Esophagus muscularis mucosa (tissue), 4 donors: ENCODE data around the gene CIZ1. TPM values are rescaled to one million over a fixed set of nuclear protein-coding genes. Genes with fewer than 3 reads are reported as not detected.

ENCODE experiments used
- DNase-seq: peaks from one replicate; pipeline ENCODE4 v3.0.0-alpha.2; 2017; ENCODE audit errors: extremely low spot score
- H3K27ac ChIP-seq, 4 donors: fragments of 200-600 bp; sonication (generic); replicated peaks in 1 of 4; 1 replicate in 3 of 4; 2 replicates in 1 of 4; pipeline ENCODE4 v1.5.1; 2016 to 2019; ENCODE audit warnings: mild to moderate bottlenecking in 1 of 4
- H3K27me3 ChIP-seq, 4 donors: fragments of 200-600 bp; sonication (generic); one replicate each; pipeline versions ENCODE4 v1.5.1 to v1.6.0; 2016 to 2019
- H3K36me3 ChIP-seq, 4 donors: fragments of 200-600 bp; sonication (generic); one replicate each; pipeline ENCODE4 v1.5.1; 2016 to 2019
- H3K4me1 ChIP-seq, 4 donors: fragments of 200-600 bp; sonication (generic); one replicate each; pipeline ENCODE4 v1.5.1; 2016 to 2019
- H3K4me3 ChIP-seq, 4 donors: fragments of 200-600 bp; sonication (generic); 1 replicate in 2 of 4; 2 replicates in 2 of 4; pipeline ENCODE4 v1.5.1; 2016 to 2019; ENCODE audit warnings: mild to moderate bottlenecking in 4 of 4, moderate library complexity in 1 of 4
- H3K9me3 ChIP-seq, 4 donors: fragments of 200-600 bp; sonication (generic); 1 replicate in 3 of 4; 2 replicates in 1 of 4; pipeline ENCODE4 v1.5.1; 2016 to 2019
- CTCF ChIP-seq, 3 experiments: fragments of 200-600 bp in 2 of 3; fragments of 450-650 bp in 1 of 3; sonication (generic) in 2 of 3; IDR thresholded peaks; one replicate each; pipeline ENCODE4 v1.5.1; 2017 to 2019; ENCODE audit warnings: antibody characterized with exemption in 3 of 3, mild to moderate bottlenecking in 2 of 3, moderate library complexity in 1 of 3
- EP300 ChIP-seq: sonication (generic); formaldehyde crosslinking; IDR thresholded peaks from one replicate; pipeline ENCODE4 v1.6.1; 2017; ENCODE audit warnings: antibody characterized with exemption
- POLR2A ChIP-seq: fragments of 450-650 bp; IDR thresholded peaks from one replicate; pipeline ENCODE4 v1.6.1; 2017; ENCODE audit warnings: antibody characterized with exemption, moderate library complexity, mild to moderate bottlenecking, low read depth
- POLR2AphosphoS5 ChIP-seq, 2 donors: sonication (generic); formaldehyde crosslinking; IDR thresholded peaks; one replicate each; pipeline ENCODE4 v1.6.1; 2017; ENCODE audit warnings: antibody characterized with exemption in 2 of 2
- WGBS: methylation state at CpG from one replicate; pipeline ENCODE4 v1.1.5; 2018; 5-methylcytosine and 5-hydroxymethylcytosine counted together
- intact Hi-C: fragments of 100-400 bp; cut with DNase I; formaldehyde crosslinking; loops from one replicate; pipeline ENCODE4 v1.15.1; 2023
- total RNA-seq, 4 donors: library from RNA; depleted of rRNA; stranded (reverse); fragments of >200 nt; gene quantifications; one replicate each; pipeline versions ENCODE4 v1.1.0 to v1.2.1, GENCODE V29; 2016

The CIZ1 gene
- total RNA-seq, 4 donors from 2014 or later: 57.5 to 110 (median 73.2) TPM

DNA sequence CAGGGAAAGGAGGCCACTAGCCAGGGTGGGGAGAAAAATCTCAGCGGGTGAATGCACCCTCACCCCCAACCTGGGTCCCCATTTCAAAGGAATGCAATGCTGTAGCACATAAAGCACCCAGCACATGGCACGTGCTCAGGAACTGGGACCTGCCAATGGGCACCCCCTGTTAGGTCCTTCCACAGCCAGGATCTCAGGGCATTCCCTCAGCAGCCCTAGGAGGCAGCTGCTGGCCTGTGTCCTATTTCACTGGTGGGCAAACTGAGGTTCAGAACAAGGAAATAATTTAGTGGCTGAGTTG is 20.6 kb upstream of the CIZ1 start:
- no peak for DNase-seq
- Histone ChIP-seq H3K4me1 (peaks cover 5 to 41% (median 28%) of the 10 kb centered on the region in 4 donors), H3K9me3 (no peaks in the 10 kb centered on the region), H3K27me3 (no peaks in the 10 kb centered on the region), H3K36me3 (no peaks in the 10 kb centered on the region), H3K4me3 (no peak overlapping the region), H3K27ac (peak overlapping the region in 1 of 4 donors; percentile 27)
- intact Hi-C loops: no loop called here
- TF ChIP-seq EP300 (no peak), CTCF (IDR thresholded peaks at IDR 0.05) (no peak), POLR2A (no peak)
- 86% methylated on average over 1 of the region's 2 CpGs for WGBS

GRCh38 chr9:128211186-128211980 is 20.0 kb upstream of the CIZ1 start:
- intact Hi-C loops: no loop called here
- Histone ChIP-seq H3K27me3 (no peaks in the 10 kb centered on the region), H3K4me3 (no peak overlapping the region), H3K9me3 (no peaks in the 10 kb centered on the region), H3K27ac (peak overlapping the region in 1 of 4 donors; percentile 27), H3K4me1 (peaks cover 0 to 35% (median 25%) of the 10 kb centered on the region in 4 donors), H3K36me3 (no peaks in the 10 kb centered on the region)
- 72% methylated on average over 12 of the region's 12 CpGs for WGBS
- DNase-seq: no peak
- TF ChIP-seq POLR2AphosphoS5 (IDR thresholded peaks at IDR 0.05): no peak
- TF ChIP-seq CTCF (IDR thresholded peaks at IDR 0.05): no peak
- TF ChIP-seq EP300: no peak
- TF ChIP-seq POLR2A: no peak

DNA sequence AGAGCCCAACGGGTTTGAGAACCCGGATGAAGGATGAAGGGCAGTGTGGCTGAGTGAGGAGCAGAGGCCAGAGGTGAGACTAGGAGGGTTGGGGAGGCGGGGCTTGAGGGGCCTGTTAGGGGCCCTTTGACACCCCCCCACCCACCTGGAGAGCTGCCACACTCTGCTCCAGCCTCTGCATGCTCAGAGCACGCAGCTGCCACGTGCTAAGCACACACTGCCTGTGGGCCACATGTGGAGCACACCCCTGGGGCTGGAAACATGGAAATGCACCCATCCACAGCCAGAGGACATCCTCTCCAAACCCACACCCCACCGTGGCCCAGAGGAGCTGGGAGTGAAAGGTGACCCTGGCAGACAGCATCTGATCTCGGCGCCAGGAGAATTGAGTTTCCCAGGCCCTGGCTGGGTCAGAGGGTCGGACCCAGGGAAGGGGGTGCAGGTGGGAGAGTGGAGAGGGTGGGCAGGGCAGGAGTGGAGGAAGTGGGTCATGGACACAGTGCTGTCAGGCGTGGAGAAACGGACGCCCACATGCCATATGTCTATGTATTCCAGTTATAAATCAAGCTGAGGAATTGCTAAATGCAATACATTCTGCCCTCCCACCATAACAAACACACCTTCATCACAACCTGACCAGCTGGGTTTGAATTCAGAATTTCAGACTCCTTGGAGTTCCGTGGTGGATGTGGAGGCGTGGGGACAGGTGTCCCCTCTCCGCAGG is 17.7 kb upstream of the CIZ1 start:
- no peak for DNase-seq
- H3K27ac ChIP-seq: no peak overlapping the region
- 71% methylated on average over 14 of the region's 15 CpGs for WGBS

DNA sequence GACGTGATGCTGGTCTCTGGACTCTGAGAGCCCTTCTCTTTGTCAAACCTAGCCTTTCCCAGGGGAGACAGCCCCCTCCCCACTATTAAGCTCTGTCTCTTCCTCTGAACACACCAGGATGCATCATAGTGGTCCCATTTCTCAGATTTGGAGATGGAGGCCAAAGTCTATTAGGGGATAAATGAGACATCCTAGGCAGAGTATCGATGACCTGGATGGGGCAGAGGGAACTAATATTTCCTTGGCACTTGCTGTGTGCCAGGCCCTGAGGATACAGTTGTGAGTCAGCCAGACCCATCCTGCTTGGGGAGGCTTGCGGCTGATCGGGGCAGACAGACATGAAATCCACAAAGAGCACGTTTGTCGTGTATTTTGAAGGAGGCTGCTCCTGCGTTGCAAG is 17.0 kb upstream of the CIZ1 start:
- Histone ChIP-seq H3K4me1 (peaks cover 11 to 36% (median 29%) of the 10 kb centered on the region in 4 donors), H3K27me3 (peaks cover 0 to 19% (median 3%) of the 10 kb centered on the region in 4 donors), H3K27ac (no peak overlapping the region), H3K9me3 (no peaks in the 10 kb centered on the region), H3K4me3 (no peak overlapping the region), H3K36me3 (no peaks in the 10 kb centered on the region)
- intact Hi-C loops: no loop called here
- no peak for TF ChIP-seq POLR2AphosphoS5 (IDR thresholded peaks at IDR 0.05)
- DNase-seq: no peak
- 96% methylated on average over 7 of the region's 7 CpGs for WGBS

More for the DNA sequence above, 17.7 kb upstream of the CIZ1 start:
- no peaks in the 10 kb centered on the region for H3K9me3 ChIP-seq
- peaks cover 3 to 29% (median 21%) of the 10 kb centered on the region in 4 donors for H3K4me1 ChIP-seq
- intact Hi-C loops: no loop called here
- peaks cover 0 to 12% (median 0%) of the 10 kb centered on the region in 4 donors for H3K27me3 ChIP-seq
- no peak overlapping the region for H3K4me3 ChIP-seq
- TF ChIP-seq POLR2A: no peak
- TF ChIP-seq POLR2AphosphoS5 (IDR thresholded peaks at IDR 0.05): no peak
- TF ChIP-seq EP300: no peak
- TF ChIP-seq CTCF (IDR thresholded peaks at IDR 0.05): no peak
- H3K36me3 ChIP-seq: no peaks in the 10 kb centered on the region
